Neural cell (in vitro differentiated cells): Measurements from ENCODE around the gene UGT1A1. TPM values are rescaled to one million over a fixed set of nuclear protein-coding genes. Genes with fewer than 3 reads are reported as not detected.

ENCODE experiments used
- H2AFZ ChIP-seq: fragments of 200-600, 300-800 bp; sonication (generic), shearing (Covaris generic); 2 replicates; pipeline ENCODE4 v1.6.0; 2014; ENCODE audit warnings: low read depth, mild to moderate bottlenecking, antibody characterized with exemption, low read length, moderate library complexity
- H3F3A ChIP-seq: fragments of 200-600 bp; shearing (Covaris generic); 2 replicates; pipeline ENCODE4 v1.6.1; 2016; ENCODE audit warnings: mild to moderate bottlenecking, moderate library complexity, mixed read lengths, antibody characterized with exemption, low read length; ENCODE audit not compliant: insufficient read depth, poor library complexity, severe bottlenecking
- H3K27ac ChIP-seq: fragments of 200-600, 300-800 bp; sonication (generic), shearing (Covaris generic); 2 replicates; pipeline ENCODE4 v1.5.1; 2014; ENCODE audit warnings: mild to moderate bottlenecking, low read length, moderate library complexity
- H3K27me3 ChIP-seq: fragments of 300-800, 200-600 bp; sonication (generic), shearing (Covaris generic); 2 replicates; pipeline ENCODE4 v1.6.0; 2014; ENCODE audit warnings: mild to moderate bottlenecking, low read depth, low read length, moderate library complexity; ENCODE audit not compliant: insufficient read depth
- H3K36me3 ChIP-seq: fragments of 300-800, 200-600 bp; sonication (generic), shearing (Covaris generic); 2 replicates; pipeline ENCODE4 v1.5.1; 2014; ENCODE audit warnings: mild to moderate bottlenecking, antibody characterized with exemption, low read length, moderate library complexity; ENCODE audit not compliant: insufficient read depth
- H3K4me2 ChIP-seq: fragments of 300-800, 200-600 bp; sonication (generic), shearing (Covaris generic); 2 replicates; pipeline ENCODE4 v1.6.0; 2014; ENCODE audit warnings: mild to moderate bottlenecking, low read length
- H3K4me3 ChIP-seq: fragments of 300-800, 200-600 bp; sonication (generic), shearing (Covaris generic); 2 replicates; pipeline ENCODE4 v1.5.1; 2014; ENCODE audit warnings: mild to moderate bottlenecking, low read length, moderate library complexity
- H3K79me2 ChIP-seq: fragments of 200-600 bp; shearing (Covaris generic); replicated peaks from 2 replicates; pipeline ENCODE4 v1.6.0; 2014; ENCODE audit warnings: mild to moderate bottlenecking, low read length, moderate library complexity; ENCODE audit not compliant: insufficient read depth
- H3K9ac ChIP-seq: fragments of 300-800, 200-600 bp; sonication (generic), shearing (Covaris generic); 2 replicates; pipeline ENCODE4 v1.6.1; 2016; ENCODE audit warnings: mild to moderate bottlenecking, low read length, mixed read lengths
- H3K9me2 ChIP-seq: fragments of 200-600 bp; shearing (Covaris generic); 2 replicates; pipeline ENCODE4 v1.6.1; 2016; ENCODE audit warnings: mild to moderate bottlenecking, low read length, mixed read lengths; ENCODE audit not compliant: insufficient read depth
- H3K9me3 ChIP-seq: fragments of 200-600, 300-800 bp; sonication (generic), shearing (Covaris generic); 2 replicates; pipeline ENCODE4 v1.6.1; 2016; ENCODE audit warnings: mild to moderate bottlenecking, mixed run types, low read length, moderate library complexity, mixed read lengths
- H4K20me1 ChIP-seq: fragments of 200-600 bp; shearing (Covaris generic); 2 replicates; pipeline ENCODE4 v1.6.1; 2016; ENCODE audit warnings: mild to moderate bottlenecking, mixed run types; ENCODE audit not compliant: insufficient read depth
- CTCF ChIP-seq: fragments of 450-650 bp; IDR thresholded peaks from 2 replicates; pipeline ENCODE4 v1.5.1; 2014; ENCODE audit warnings: antibody characterized with exemption, mild to moderate bottlenecking, moderate library complexity; ENCODE audit not compliant: poor library complexity, severe bottlenecking
- EP300 ChIP-seq: fragments of 450-650 bp; conservative IDR thresholded peaks from 2 replicates; pipeline ENCODE4 v1.6.1; 2014; ENCODE audit warnings: antibody characterized with exemption, mild to moderate bottlenecking, moderate library complexity; ENCODE audit not compliant: poor library complexity, severe bottlenecking
- EZH2 ChIP-seq: fragments of 200-600, 300-800 bp; shearing (Covaris generic), sonication (generic); IDR thresholded peaks from 2 replicates; pipeline ENCODE4 v1.6.1; 2014; ENCODE audit warnings: antibody characterized with exemption, low read length, borderline replicate concordance, mild to moderate bottlenecking; ENCODE audit not compliant: insufficient read depth, poor library complexity, severe bottlenecking
- MXI1 ChIP-seq: fragments of 450-650 bp; conservative IDR thresholded peaks from 2 replicates; pipeline ENCODE4 v1.6.1; 2014; ENCODE audit warnings: antibody characterized with exemption, mild to moderate bottlenecking; ENCODE audit not compliant: poor library complexity, severe bottlenecking
- POLR2AphosphoS5 ChIP-seq: IDR thresholded peaks from 2 replicates; pipeline ENCODE4 v1.6.1; 2012
- RAD21 ChIP-seq: fragments of 450-650 bp; conservative IDR thresholded peaks from 2 replicates; pipeline ENCODE4 v1.6.1; 2014; ENCODE audit warnings: antibody characterized with exemption, mild to moderate bottlenecking, moderate library complexity
- SMC3 ChIP-seq: fragments of 450-650 bp; conservative IDR thresholded peaks from 2 replicates; pipeline ENCODE4 v1.6.1; 2014; ENCODE audit warnings: antibody characterized with exemption, mild to moderate bottlenecking, moderate library complexity; ENCODE audit not compliant: poor library complexity
- TAF1 ChIP-seq: IDR thresholded peaks from 2 replicates; pipeline ENCODE4 v1.6.1; 2012; ENCODE audit warnings: low read depth
- polyA plus RNA-seq: library from polyadenylated mRNA; depleted of rRNA; stranded (reverse); fragments of >200 nt; gene quantifications from 2 replicates; pipeline ENCODE4 v1.2.3, GENCODE V29; 2014
- TF ChIP-seq, protein P1 (sequence below): IDR thresholded peaks from 2 replicates; pipeline ENCODE4 v1.6.1; 2012; ENCODE audit warnings: borderline replicate concordance

UGT1A1 gene
- polyA plus RNA-seq, 1 donor from 2014 or later, result not detected

GRCh38 chr2:233801357-233802131 is 41.5 kb downstream of the UGT1A1 start:
- H3F3A ChIP-seq, result no peaks in the 10 kb centered on the region
- no peaks in the 10 kb centered on the region for H3K9me3 ChIP-seq
- no peaks in the 10 kb centered on the region for H4K20me1 ChIP-seq
- no peak for TF ChIP-seq CTCF
- TF ChIP-seq POLR2AphosphoS5, result no peak
- no peak for TF ChIP-seq EZH2
- no peak for TF ChIP-seq EP300
- no peak for TF ChIP-seq SMC3
- no peak for TF ChIP-seq MXI1
- TF ChIP-seq, protein P1, sequence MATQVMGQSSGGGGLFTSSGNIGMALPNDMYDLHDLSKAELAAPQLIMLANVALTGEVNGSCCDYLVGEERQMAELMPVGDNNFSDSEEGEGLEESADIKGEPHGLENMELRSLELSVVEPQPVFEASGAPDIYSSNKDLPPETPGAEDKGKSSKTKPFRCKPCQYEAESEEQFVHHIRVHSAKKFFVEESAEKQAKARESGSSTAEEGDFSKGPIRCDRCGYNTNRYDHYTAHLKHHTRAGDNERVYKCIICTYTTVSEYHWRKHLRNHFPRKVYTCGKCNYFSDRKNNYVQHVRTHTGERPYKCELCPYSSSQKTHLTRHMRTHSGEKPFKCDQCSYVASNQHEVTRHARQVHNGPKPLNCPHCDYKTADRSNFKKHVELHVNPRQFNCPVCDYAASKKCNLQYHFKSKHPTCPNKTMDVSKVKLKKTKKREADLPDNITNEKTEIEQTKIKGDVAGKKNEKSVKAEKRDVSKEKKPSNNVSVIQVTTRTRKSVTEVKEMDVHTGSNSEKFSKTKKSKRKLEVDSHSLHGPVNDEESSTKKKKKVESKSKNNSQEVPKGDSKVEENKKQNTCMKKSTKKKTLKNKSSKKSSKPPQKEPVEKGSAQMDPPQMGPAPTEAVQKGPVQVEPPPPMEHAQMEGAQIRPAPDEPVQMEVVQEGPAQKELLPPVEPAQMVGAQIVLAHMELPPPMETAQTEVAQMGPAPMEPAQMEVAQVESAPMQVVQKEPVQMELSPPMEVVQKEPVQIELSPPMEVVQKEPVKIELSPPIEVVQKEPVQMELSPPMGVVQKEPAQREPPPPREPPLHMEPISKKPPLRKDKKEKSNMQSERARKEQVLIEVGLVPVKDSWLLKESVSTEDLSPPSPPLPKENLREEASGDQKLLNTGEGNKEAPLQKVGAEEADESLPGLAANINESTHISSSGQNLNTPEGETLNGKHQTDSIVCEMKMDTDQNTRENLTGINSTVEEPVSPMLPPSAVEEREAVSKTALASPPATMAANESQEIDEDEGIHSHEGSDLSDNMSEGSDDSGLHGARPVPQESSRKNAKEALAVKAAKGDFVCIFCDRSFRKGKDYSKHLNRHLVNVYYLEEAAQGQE, result no peak
- TF ChIP-seq RAD21, result no peak
- no peak for TF ChIP-seq TAF1
- no peaks in the 10 kb centered on the region for H3K79me2 ChIP-seq
- H3K9me2 ChIP-seq, result no peaks in the 10 kb centered on the region
- no peak overlapping the region for H3K4me3 ChIP-seq
- no peak overlapping the region for H3K4me2 ChIP-seq
- H3K27ac ChIP-seq, result no peak overlapping the region
- no peak overlapping the region for H2AFZ ChIP-seq
- no peak overlapping the region for H3K9ac ChIP-seq
- H3K27me3 ChIP-seq, result no peaks in the 10 kb centered on the region
- no peaks in the 10 kb centered on the region for H3K36me3 ChIP-seq

DNA sequence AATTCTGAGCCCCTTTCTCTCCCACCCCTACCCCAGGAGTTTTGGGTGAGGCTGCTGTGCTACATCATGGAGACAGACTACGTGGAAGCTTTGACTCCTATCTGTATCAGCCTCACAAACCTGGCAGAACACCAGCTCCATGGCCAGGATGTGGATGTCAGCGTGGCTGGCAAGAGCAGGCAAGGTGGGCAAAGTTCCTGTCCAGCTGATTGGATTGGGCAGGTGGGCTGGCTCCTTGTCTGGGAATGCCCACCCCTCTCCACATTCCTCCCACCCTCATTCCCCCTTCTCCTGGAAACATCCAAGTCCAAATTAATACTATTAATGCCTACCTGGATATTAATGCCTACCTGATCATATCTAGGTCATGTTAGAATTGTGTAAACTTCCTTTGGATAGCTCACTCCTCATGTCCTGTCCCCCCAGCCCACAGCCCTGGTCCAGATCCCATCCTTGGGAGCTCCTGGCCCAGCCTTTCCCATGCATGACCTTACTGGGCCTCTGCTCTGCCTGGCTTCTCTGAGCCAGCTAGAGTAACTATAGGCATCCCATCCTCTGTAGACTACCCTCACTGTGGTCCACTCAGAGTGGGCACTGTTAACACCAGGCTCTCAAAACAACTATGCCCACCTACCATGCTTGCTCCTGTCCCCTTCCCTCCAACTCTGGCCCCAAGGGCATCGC is 42.2 kb downstream of the UGT1A1 start:
- TF ChIP-seq SMC3 (no peak), CTCF (no peak), EZH2 (no peak), MXI1 (no peak)
- no peaks in the 10 kb centered on the region for H3K79me2 ChIP-seq
- no peaks in the 10 kb centered on the region for H3K27me3 ChIP-seq

More for the DNA sequence above, 42.2 kb downstream of the UGT1A1 start:
- H3K4me3 ChIP-seq, result no peak overlapping the region
- H3K4me2 ChIP-seq, result no peak overlapping the region
- no peak overlapping the region for H3K9ac ChIP-seq
- H2AFZ ChIP-seq, result no peak overlapping the region
- H3K27ac ChIP-seq, result no peak overlapping the region
- H3K9me3 ChIP-seq, result no peaks in the 10 kb centered on the region
- no peaks in the 10 kb centered on the region for H3F3A ChIP-seq
- H3K9me2 ChIP-seq, result no peaks in the 10 kb centered on the region
- H3K36me3 ChIP-seq, result no peaks in the 10 kb centered on the region
- H4K20me1 ChIP-seq, result no peaks in the 10 kb centered on the region
